ENCODE data around the gene ST3GAL4. TPM values are rescaled to one million over a fixed set of nuclear protein-coding genes. Genes with fewer than 3 reads are reported as not detected.

The ST3GAL4 gene, protein sequence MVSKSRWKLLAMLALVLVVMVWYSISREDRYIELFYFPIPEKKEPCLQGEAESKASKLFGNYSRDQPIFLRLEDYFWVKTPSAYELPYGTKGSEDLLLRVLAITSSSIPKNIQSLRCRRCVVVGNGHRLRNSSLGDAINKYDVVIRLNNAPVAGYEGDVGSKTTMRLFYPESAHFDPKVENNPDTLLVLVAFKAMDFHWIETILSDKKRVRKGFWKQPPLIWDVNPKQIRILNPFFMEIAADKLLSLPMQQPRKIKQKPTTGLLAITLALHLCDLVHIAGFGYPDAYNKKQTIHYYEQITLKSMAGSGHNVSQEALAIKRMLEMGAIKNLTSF
- polyA plus RNA-seq (2012; ENCODE audit: insufficient read length, low read depth) = 70.0 TPM

DNA sequence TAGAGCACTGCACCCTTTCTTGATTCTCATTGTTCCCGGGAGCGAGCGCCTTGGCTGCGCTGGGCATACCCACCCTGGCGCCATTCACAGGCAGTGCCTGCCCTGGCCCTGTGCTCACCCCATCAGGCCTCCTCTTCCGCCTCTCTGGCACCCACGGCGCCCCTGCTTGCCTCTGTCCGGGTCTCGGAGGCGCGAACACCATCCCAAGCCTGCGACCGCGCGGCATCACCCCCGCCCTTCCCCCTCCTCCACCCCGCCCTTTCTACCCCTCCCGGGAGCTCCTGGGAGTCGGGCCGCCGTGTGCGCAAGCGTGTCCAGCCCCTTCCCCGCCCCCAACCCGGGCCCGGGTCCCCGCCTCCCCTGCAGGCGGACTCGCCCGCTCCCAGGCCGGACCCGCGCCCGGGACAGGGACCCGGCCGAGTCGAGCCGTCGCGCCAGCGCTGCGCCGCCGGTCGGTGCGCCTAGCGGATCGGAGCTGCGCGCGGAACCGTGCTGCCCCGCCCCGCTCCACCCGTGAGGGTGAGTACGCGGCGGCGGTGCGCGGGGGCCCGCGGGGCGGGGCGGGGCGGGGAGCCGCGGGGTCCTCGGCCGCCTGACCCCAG is at the start of gene ST3GAL4:
Gene ST3GAL4, plus strand, starts transcription at position 363 of the 602 bp plus-strand sequence. CDS start 50,470 bp downstream, outside the sequence.
- TF ChIP-seq TAF1 (IDR thresholded peaks at IDR 0.05; ENCODE audit: borderline replicate concordance, insufficient read depth, low read length) (peak; percentile 61; the same call in 1 of the 2 replicates), POLR2AphosphoS5 (IDR thresholded peaks at IDR 0.05; ENCODE audit: low read depth, low read length) (peak; percentile 80), FOXP2 (optimal IDR thresholded peaks at IDR 0.05; ENCODE audit: borderline replicate concordance, extremely low read depth, extremely low read length, insufficient read depth) (no peak), SIN3A (IDR thresholded peaks at IDR 0.05; ENCODE audit: borderline replicate concordance, insufficient read depth, low read length) (0 out of 2 replicates have a peak, but pooled peaks have one; percentile 70)
- TF ChIP-seq, protein P1, sequence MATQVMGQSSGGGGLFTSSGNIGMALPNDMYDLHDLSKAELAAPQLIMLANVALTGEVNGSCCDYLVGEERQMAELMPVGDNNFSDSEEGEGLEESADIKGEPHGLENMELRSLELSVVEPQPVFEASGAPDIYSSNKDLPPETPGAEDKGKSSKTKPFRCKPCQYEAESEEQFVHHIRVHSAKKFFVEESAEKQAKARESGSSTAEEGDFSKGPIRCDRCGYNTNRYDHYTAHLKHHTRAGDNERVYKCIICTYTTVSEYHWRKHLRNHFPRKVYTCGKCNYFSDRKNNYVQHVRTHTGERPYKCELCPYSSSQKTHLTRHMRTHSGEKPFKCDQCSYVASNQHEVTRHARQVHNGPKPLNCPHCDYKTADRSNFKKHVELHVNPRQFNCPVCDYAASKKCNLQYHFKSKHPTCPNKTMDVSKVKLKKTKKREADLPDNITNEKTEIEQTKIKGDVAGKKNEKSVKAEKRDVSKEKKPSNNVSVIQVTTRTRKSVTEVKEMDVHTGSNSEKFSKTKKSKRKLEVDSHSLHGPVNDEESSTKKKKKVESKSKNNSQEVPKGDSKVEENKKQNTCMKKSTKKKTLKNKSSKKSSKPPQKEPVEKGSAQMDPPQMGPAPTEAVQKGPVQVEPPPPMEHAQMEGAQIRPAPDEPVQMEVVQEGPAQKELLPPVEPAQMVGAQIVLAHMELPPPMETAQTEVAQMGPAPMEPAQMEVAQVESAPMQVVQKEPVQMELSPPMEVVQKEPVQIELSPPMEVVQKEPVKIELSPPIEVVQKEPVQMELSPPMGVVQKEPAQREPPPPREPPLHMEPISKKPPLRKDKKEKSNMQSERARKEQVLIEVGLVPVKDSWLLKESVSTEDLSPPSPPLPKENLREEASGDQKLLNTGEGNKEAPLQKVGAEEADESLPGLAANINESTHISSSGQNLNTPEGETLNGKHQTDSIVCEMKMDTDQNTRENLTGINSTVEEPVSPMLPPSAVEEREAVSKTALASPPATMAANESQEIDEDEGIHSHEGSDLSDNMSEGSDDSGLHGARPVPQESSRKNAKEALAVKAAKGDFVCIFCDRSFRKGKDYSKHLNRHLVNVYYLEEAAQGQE (IDR thresholded peaks at IDR 0.05; ENCODE audit: insufficient read depth in 1 of 2, low read depth in 2 of 2, low read length in 2 of 2) = peak; percentile 12 to 29; a peak in 2 of 4 replicates

DNA sequence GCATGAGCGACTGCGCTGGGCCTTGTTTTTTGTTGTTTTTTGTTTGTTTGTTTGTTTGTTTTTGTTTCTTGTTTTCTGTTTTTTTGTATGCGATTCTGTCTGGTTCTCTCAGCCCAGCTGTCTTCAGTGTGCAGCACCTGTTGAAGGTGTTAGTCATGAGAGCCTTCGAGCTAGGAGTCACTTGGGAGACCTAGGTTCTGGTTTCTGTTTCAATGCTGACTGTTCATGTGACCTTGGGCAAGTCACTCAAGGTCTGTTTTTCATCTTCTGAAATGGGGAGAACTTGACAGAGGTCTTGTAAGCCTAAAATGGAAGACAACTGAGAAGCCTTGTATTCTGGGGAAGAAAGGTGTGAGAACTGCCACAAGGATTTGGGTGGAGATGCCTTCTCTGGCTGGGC is 49.8 kb upstream of the ST3GAL4 start:
- TF ChIP-seq TAF1 (IDR thresholded peaks at IDR 0.05; ENCODE audit: borderline replicate concordance, insufficient read depth, low read length) (no peak), FOXP2 (optimal IDR thresholded peaks at IDR 0.05; ENCODE audit: borderline replicate concordance, extremely low read depth, extremely low read length, insufficient read depth) (no peak), POLR2AphosphoS5 (IDR thresholded peaks at IDR 0.05; ENCODE audit: low read depth, low read length) (no peak), SIN3A (IDR thresholded peaks at IDR 0.05; ENCODE audit: borderline replicate concordance, insufficient read depth, low read length) (no peak)
- TF ChIP-seq, protein P1 (IDR thresholded peaks at IDR 0.05; ENCODE audit: insufficient read depth in 1 of 2, low read depth in 2 of 2, low read length in 2 of 2) = no peak

DNA sequence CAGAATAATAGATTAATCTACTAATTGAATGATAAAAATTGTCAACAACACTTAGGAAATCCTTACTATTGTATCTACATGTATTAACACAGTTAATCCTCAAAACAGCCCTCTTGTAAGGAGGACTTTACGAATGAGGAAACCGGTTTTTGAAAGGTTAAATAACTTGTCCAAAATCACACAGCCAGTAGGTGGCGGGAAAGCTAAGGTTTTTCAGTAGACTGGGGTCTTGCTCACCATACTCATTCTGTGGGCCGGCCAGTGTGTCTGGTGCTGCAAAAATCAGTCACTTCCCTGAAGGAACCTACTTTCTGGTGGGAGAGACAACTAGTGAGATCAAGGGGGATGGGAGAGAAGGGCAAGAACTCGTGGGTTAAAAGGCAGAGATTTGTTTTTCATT is 47.8 kb upstream of the ST3GAL4 start:
- TF ChIP-seq POLR2AphosphoS5 (IDR thresholded peaks at IDR 0.05; ENCODE audit: low read depth, low read length) (no peak), FOXP2 (optimal IDR thresholded peaks at IDR 0.05; ENCODE audit: borderline replicate concordance, extremely low read depth, extremely low read length, insufficient read depth) (no peak), TAF1 (IDR thresholded peaks at IDR 0.05; ENCODE audit: borderline replicate concordance, insufficient read depth, low read length) (no peak), SIN3A (IDR thresholded peaks at IDR 0.05; ENCODE audit: borderline replicate concordance, insufficient read depth, low read length) (no peak)
- TF ChIP-seq, protein P1 (IDR thresholded peaks at IDR 0.05; ENCODE audit: insufficient read depth in 1 of 2, low read depth in 2 of 2, low read length in 2 of 2) = no peak

DNA sequence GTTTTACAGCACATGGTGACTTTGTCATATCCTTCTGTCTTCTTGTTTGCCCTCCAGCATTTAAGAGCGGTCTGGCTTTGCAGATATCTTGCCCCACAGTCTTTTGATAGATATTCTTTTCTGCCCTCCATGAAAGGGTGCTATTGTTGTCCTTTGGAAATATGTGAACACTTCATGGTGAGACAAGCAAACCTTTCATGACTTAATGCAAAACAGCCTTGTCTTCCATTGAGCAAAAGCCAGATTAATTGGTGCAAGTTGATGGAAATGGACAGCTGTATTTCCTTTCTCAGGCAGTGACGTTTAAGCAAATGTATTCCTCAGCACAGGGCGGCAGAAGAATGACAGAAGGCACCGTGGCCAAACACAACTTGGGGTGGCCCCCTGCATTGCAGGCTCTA is 47.2 kb upstream of the ST3GAL4 start:
- TF ChIP-seq POLR2AphosphoS5 (IDR thresholded peaks at IDR 0.05; ENCODE audit: low read depth, low read length) (no peak), SIN3A (IDR thresholded peaks at IDR 0.05; ENCODE audit: borderline replicate concordance, insufficient read depth, low read length) (no peak), TAF1 (IDR thresholded peaks at IDR 0.05; ENCODE audit: borderline replicate concordance, insufficient read depth, low read length) (no peak), FOXP2 (optimal IDR thresholded peaks at IDR 0.05; ENCODE audit: borderline replicate concordance, extremely low read depth, extremely low read length, insufficient read depth) (no peak)
- TF ChIP-seq, protein P1 (IDR thresholded peaks at IDR 0.05; ENCODE audit: insufficient read depth in 1 of 2, low read depth in 2 of 2, low read length in 2 of 2) = no peak

Data from PFSK-1 (cell line).